GM08714 (cell line): Measurements from ENCODE around the gene MPZL3.

Source experiments
- H3K4me3 ChIP-seq: fragments of 200-500 bp; sonication (Bioruptor generic); 2 replicates; pipeline ENCODE4 v1.5.1; 2014; ENCODE audit warnings: mild to moderate bottlenecking, low read length, inconsistent platforms
- ZNF274 ChIP-seq: IDR thresholded peaks from 2 replicates; pipeline ENCODE4 v1.6.1; 2012; ENCODE audit warnings: mild to moderate bottlenecking, low read depth, low read length

The MPZL3 gene

GRCh38 chr11:118176778-118177134 lies 75.4 kb downstream of the MPZL3 start:
- no peak for TF ChIP-seq ZNF274
- H3K4me3 ChIP-seq = no peak overlapping the region
